Endodermal cell (in vitro differentiated cells): Measurements from ENCODE around the gene TRIM41. TPM values are rescaled to one million over a fixed set of nuclear protein-coding genes. Genes with fewer than 3 reads are reported as not detected.

Experiments
- DNase-seq: peaks from one replicate; pipeline ENCODE4 v3.0.0-alpha.2; 2017
- H3K27ac ChIP-seq: 2 replicates; pipeline ENCODE4 v1.5.1; 2013; ENCODE audit warnings: mild to moderate bottlenecking, low read depth, low read length, moderate library complexity
- H3K27me3 ChIP-seq: 2 replicates; pipeline ENCODE4 v1.6.1; 2013; ENCODE audit warnings: mild to moderate bottlenecking, low read length, moderate library complexity; ENCODE audit not compliant: insufficient read depth, control insufficient read depth, poor library complexity, severe bottlenecking
- H3K36me3 ChIP-seq: 2 replicates; pipeline ENCODE4 v1.7.0; 2013; ENCODE audit warnings: mild to moderate bottlenecking, low read length, moderate library complexity; ENCODE audit not compliant: control insufficient read depth, insufficient read depth
- H3K4me1 ChIP-seq: one replicate; pipeline ENCODE4 v1.7.0; 2013; ENCODE audit warnings: low read length; ENCODE audit not compliant: control insufficient read depth, insufficient read depth
- H3K4me3 ChIP-seq: 2 replicates; pipeline ENCODE4 v1.5.1; 2013; ENCODE audit warnings: mild to moderate bottlenecking, low read length, moderate library complexity
- H3K9ac ChIP-seq: 2 replicates; pipeline ENCODE4 v1.6.1; 2013; ENCODE audit warnings: mild to moderate bottlenecking, low read length, moderate library complexity; ENCODE audit not compliant: poor library complexity, severe bottlenecking; ENCODE audit errors: extremely low read depth
- H3K9me3 ChIP-seq: 2 replicates; pipeline ENCODE4 v1.6.1; 2013; ENCODE audit warnings: mild to moderate bottlenecking, low read length, moderate library complexity; ENCODE audit not compliant: control insufficient read depth
- H3K27ac Mint-ChIP-seq: 2 replicates; pipeline ENCODE4 v1.8.0; 2020; ENCODE audit warnings: mixed read lengths
- H3K27me3 Mint-ChIP-seq: 2 replicates; pipeline ENCODE4 v1.8.0; 2021; ENCODE audit warnings: mild to moderate bottlenecking, mixed read lengths; ENCODE audit not compliant: insufficient read depth
- H3K36me3 Mint-ChIP-seq: 2 replicates; pipeline ENCODE4 v1.8.0; 2020; ENCODE audit warnings: low read depth, mixed read lengths
- H3K4me1 Mint-ChIP-seq: 2 replicates; pipeline ENCODE4 v1.8.0; 2020; ENCODE audit warnings: mixed read lengths
- H3K4me3 Mint-ChIP-seq: 2 replicates; pipeline ENCODE4 v1.8.0; 2020; ENCODE audit warnings: mild to moderate bottlenecking, moderate library complexity, mixed read lengths
- H3K9me3 Mint-ChIP-seq: 2 replicates; pipeline ENCODE4 v1.8.0; 2020; ENCODE audit warnings: mild to moderate bottlenecking, mixed read lengths
- WGBS, 2 experiments: methylation state at CpG; one replicate each; pipeline versions ENCODE4 v1.1.5 to v1.1.7; 2013; ENCODE audit warnings: missing lambda C conversion rate in 2 of 2, mixed read lengths in 1 of 2; ENCODE audit not compliant: insufficient coverage in 1 of 2, insufficient read length in 1 of 2; 5-methylcytosine and 5-hydroxymethylcytosine counted together
- total RNA-seq, 2 donors: library from RNA; stranded (reverse); fragmentation: NEBNext Ultra II Directional in 1 of 2; extraction: Animal tissue kit (Norgen Biotek cat#: 25700) in 1 of 2; gene quantifications; 2 replicates in 1 of 2; 3 replicates in 1 of 2; pipeline ENCODE4 v1.2.1, GENCODE V29; 2021
- TF ChIP-seq, protein P1 (sequence below): fragments of 200-600 bp; sonication (generic); conservative IDR thresholded peaks from 2 replicates; pipeline ENCODE4 v1.5.0; 2021; ENCODE audit warnings: antibody characterized with exemption, mild to moderate bottlenecking

The TRIM41 gene
- total RNA-seq, 2 donors from 2014 or later: 37.5 to 41.7 TPM

GRCh38 chr5:181193656-181194055 lies 29.4 kb upstream of the TRIM41 start:
- H3K4me3 Mint-ChIP-seq: no peak overlapping the region
- Histone ChIP-seq H3K27me3 (peaks cover 20% of the 10 kb centered on the region), H3K9me3 (no peaks in the 10 kb centered on the region), H3K36me3 (no peaks in the 10 kb centered on the region), H3K9ac (no peak overlapping the region), H3K27ac (no peak overlapping the region), H3K4me3 (no peak overlapping the region), H3K4me1 (peaks cover 1% of the 10 kb centered on the region)
- H3K4me1 Mint-ChIP-seq: peaks cover 3% of the 10 kb centered on the region
- TF ChIP-seq, protein P1, sequence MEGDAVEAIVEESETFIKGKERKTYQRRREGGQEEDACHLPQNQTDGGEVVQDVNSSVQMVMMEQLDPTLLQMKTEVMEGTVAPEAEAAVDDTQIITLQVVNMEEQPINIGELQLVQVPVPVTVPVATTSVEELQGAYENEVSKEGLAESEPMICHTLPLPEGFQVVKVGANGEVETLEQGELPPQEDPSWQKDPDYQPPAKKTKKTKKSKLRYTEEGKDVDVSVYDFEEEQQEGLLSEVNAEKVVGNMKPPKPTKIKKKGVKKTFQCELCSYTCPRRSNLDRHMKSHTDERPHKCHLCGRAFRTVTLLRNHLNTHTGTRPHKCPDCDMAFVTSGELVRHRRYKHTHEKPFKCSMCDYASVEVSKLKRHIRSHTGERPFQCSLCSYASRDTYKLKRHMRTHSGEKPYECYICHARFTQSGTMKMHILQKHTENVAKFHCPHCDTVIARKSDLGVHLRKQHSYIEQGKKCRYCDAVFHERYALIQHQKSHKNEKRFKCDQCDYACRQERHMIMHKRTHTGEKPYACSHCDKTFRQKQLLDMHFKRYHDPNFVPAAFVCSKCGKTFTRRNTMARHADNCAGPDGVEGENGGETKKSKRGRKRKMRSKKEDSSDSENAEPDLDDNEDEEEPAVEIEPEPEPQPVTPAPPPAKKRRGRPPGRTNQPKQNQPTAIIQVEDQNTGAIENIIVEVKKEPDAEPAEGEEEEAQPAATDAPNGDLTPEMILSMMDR: no peak
- 92 to 96% methylated on average over 2 of the region's 2 CpGs for WGBS, 2 experiments
- no peaks in the 10 kb centered on the region for H3K9me3 Mint-ChIP-seq
- DNase-seq: no peak
- no peaks in the 10 kb centered on the region for H3K36me3 Mint-ChIP-seq
- no peak overlapping the region for H3K27ac Mint-ChIP-seq
- H3K27me3 Mint-ChIP-seq: peaks cover 75% of the 10 kb centered on the region

- H3K9me3 ChIP-seq: no peaks in the 10 kb centered on the region
- peaks cover 18% of the 10 kb centered on the region for H3K27me3 ChIP-seq
- H3K27ac ChIP-seq: no peak overlapping the region
- H3K27ac Mint-ChIP-seq: no peak overlapping the region
- H3K36me3 ChIP-seq: no peaks in the 10 kb centered on the region
- no peaks in the 10 kb centered on the region for H3K9me3 Mint-ChIP-seq
- peaks cover 5% of the 10 kb centered on the region for H3K4me1 Mint-ChIP-seq
- no peak overlapping the region for H3K9ac ChIP-seq
- WGBS, 2 experiments: 87 to 95% methylated on average over 14 to 21 of the region's 21 CpGs
- no peak overlapping the region for H3K4me3 Mint-ChIP-seq
- peaks cover 74% of the 10 kb centered on the region for H3K27me3 Mint-ChIP-seq
- TF ChIP-seq, protein P1: peak; percentile 26
- no peak for DNase-seq
- H3K4me1 ChIP-seq: peaks cover 4% of the 10 kb centered on the region
- no peak overlapping the region for H3K4me3 ChIP-seq
- no peaks in the 10 kb centered on the region for H3K36me3 Mint-ChIP-seq
Observed at GRCh38 chr5:181194489-181195248, 28.4 kb upstream of the TRIM41 start.

DNA sequence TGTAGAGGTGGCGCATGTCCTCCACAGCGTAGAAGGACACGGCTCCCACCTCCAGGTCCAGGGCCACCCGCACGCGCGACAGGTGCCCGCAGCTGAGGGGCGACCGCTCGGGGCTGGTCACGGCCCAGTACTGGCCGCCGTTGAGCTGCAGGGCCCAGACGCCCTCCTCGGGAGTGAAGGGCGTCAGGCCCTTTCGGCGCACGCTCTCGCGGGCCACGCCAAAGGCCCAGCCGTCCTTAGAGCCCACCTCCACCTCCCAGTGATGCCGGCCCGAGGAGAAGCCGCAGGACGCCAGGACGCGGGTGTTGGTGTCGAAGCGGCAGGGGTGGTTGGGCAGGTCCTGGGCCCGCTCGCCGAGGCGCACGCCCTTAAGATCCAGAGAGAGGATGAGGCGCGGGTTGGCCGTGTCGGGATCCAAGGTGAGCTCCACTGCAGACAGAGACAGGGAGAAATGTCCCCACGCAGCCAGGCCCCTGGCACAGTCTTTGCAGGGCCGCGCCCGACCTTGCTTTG lies 27.8 kb upstream of the TRIM41 start:
- Histone ChIP-seq H3K27ac (no peak overlapping the region), H3K9ac (no peak overlapping the region), H3K4me1 (peaks cover 4% of the 10 kb centered on the region), H3K9me3 (no peaks in the 10 kb centered on the region), H3K27me3 (peaks cover 18% of the 10 kb centered on the region), H3K4me3 (no peak overlapping the region), H3K36me3 (no peaks in the 10 kb centered on the region)
- no peak overlapping the region for H3K4me3 Mint-ChIP-seq
- 95 to 96% methylated on average over 29 to 45 of the region's 45 CpGs for WGBS, 2 experiments
- H3K4me1 Mint-ChIP-seq: peaks cover 5% of the 10 kb centered on the region
- TF ChIP-seq, protein P1: no peak
- no peaks in the 10 kb centered on the region for H3K9me3 Mint-ChIP-seq
- H3K36me3 Mint-ChIP-seq: no peaks in the 10 kb centered on the region
- DNase-seq: no peak
- H3K27ac Mint-ChIP-seq: no peak overlapping the region
- H3K27me3 Mint-ChIP-seq: peaks cover 74% of the 10 kb centered on the region
